ENCODE measurements around the gene HIP1R.

The HIP1R gene

DNA sequence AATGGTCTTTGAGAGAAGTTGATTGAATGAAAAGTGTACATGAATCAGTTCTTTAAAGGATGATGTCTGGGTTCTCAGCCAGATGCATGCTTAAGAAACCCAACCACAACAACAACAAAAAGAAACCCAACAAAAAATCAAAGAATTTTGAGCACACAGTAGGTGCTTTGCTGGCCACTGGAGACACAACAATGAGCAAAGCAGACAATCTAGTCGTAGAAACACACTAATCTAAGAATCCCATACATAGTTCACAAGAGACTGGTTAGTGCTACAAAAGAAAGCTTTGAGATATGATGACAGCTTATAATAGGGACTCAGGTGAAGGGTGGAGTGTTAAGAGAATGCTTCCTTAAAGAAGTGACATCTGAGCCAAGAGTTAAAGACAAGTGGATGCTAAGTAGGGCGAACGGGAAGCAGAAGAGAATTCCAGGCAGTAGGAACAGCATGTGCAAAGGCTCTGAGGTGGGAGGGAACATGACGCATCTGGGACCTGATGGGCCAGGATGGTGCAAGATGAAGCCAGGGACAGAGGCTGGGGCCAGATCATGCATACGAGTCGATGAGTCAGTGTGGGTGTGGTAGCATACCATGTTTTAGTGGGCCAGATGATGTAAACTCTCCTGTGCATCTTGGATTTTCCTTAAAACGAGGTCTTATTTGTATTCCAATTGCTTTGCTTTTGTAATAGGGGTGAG lies 4.6 kb upstream of the HIP1R start:
- DNase-seq = no peak

DNA sequence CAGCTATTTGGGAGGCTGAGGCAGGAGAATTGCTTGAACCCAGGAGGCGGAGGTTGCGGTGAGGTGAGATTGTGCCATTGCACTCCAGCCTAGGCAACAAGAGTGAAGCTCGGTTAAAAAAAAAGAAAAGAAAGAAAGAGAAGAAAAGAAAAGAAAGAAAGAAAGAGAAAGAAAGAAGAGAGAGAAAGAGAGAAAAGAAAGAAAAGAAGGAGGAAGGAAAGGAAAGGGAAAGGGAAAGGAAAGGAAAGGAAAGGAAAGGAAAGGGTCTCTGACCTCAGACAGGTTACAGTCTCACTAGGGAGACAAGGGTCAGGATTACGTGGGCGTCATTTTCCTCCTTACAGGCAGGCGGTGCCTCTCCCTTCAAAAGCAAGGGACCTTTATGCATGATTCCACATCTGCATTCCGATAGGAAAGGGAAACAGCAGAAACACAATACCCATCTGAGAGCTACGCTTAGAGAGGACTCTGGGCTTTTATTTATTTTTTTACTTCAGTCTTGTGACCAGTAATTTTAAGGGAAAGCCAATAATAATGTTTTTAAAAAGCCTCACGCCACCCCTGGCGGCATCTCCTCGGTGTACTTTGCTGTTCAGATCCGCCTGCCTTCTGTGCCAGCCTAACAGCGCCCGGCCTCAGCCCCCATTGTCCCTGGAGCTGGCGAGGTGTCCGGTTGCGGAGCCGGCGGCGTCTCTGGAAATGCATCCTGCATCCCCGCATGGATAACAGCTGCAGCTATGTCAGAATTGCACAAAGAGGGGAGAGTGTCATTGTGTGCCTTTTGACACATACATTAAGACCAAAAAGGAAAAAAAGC lies 945 bp upstream of the HIP1R start:
- DNase-seq = no peak

DNA sequence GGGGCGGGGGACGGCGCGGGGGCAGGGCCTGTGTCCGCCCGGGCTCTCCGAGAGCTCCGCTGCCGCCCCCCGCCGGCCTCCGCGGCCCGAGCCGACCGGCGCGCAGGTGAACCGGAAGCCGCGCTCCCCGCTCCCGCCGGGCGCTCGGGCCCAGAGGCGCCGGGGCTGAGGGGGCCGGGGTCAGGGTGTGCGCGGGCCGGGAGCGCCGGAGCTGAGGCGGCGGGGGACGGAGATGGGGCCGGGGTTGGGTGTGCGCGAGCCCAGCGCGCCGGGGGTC lies 431 bp downstream of the HIP1R start:
- DNase-seq = no peak

DNA sequence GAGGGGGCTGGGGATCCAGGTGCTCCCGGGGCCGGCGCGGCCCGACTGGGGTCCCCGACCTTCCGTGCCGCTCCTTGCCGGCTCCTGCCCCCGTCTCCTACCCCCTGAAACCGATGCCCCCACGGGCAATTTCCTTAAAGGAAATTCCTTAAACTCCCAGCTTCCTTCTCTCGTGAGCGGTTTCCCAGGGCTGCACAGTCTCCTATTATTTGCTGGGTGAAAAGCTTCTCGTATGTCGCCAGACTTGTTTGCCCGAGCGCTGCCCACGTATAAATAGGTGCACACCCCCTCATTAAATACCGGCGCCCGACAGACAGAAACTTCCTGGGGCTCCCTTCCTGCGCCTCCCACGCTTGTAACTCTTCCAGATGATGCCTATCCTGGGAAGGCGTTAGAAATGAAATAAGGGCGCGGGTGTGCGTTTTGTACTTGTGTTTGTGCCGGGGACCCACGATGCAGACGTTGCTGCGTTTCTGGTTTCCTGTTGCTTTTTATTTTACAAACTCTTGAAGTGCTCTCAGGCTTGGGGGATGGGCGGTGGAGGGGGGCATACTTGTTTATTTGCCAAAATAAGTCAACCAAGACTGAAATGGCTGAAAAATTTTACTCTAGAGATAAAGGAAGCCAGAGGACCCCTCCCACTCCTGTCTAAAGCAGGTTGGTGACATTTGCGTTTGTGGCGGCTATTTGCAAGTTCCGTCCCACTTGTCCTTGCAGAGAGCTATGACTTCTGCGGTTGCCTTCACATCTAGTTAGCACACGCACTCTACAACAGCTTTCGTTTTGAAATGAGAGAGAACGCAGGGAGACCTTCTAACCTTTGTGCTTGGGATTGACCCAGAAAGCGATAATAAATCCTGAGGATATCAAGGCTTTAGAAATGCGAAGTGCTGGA lies 1.0 kb downstream of the HIP1R start:
- DNase-seq = peak; percentile 45 to 47

DNA sequence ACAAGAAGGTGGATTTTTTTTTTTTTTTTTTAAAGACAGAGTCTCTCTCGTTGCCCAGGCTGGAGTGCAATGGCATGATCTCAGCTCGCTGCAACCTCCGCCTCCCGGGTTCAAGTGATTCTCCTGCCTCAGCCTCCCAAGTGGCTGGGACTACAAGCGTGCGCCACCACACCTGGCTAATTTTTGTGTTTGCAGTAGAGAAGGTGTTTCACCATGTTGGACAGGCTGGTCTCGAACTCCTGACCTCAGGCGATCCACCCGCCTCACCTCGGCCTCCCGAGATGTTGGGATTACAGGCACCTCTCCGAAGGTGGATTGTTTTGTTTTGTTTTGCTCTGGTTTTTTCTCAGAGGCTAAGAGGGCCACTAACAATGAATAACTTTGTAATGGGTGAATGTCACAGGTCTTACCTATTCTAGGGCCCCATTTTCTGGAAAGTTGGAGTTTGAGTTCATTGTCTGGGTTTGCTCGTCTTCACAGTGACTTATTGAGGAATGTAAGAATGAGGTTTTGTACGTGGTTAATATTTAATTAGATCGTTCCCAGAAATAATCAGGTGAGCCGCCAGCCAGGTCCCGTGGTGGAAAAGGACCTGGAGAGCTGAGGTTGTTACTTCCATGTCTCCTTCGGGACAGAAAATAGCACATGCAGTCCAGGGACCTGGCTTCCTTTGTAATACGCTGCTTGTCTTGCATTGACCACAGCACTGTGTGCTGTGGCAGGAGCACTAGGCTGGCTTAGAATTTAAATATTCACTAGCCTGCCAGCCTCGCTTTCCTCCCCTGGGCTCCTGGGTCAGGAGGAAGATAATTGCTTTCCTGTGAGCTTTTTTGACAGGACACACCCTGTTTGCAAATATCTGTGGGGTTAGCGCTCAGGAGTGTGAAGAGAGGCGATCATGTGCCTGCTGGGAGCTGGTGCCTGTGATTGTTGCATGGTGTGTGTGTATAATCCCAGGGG lies 2.3 kb downstream of the HIP1R start:
- no peak for DNase-seq

DNA sequence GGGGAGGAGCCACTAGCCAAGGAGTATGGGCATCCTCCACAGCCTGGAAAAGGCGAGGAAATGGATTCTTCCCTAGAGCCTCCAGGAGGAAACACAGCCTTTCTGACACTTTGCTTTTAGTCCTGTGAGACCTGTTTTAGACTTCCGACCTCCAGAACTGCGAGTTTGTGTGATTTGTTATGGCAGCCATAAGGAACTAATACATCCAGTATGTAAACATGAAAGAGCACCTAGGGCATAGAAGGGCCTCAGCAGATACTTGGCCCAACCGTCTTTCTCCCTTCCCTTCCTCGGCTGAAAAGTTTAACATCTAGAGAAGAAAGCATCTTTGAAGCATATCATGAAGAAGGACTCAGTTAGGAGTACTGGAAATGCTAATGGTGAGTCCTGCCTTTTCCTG lies 3.6 kb downstream of the HIP1R start:
- DNase-seq = no peak

DNA sequence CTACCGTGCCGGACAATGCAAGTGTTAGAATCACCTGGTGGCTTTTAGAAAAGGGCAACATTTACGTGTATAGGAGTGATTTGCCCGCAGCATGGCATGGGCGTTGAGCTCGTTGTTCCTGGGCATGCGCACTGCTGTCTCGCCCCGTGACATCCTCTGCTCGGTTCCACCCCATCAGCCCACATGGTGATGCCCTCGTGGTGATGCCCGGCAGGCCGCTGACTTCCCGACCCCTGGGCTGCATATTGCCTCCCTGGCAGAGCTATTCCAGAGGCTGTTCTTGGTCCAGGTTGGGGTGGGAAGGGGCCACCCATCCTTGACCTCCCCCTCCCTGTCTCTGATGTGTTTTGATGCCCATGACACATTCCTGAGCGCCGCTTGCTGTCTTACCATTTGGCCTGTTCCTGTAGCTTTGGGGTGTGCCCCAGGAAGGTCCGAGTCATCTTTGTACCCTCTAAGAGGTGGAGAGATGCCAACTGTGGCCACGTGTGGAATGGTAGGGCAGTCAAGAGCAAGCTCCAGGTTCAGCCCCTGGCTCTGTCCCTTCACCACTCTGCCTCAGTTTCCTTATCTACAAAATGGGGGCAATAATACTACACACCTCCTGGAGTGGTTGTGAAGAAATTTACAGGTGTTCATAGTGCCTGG lies 4.8 kb downstream of the HIP1R start:
- DNase-seq = no peak

DNA sequence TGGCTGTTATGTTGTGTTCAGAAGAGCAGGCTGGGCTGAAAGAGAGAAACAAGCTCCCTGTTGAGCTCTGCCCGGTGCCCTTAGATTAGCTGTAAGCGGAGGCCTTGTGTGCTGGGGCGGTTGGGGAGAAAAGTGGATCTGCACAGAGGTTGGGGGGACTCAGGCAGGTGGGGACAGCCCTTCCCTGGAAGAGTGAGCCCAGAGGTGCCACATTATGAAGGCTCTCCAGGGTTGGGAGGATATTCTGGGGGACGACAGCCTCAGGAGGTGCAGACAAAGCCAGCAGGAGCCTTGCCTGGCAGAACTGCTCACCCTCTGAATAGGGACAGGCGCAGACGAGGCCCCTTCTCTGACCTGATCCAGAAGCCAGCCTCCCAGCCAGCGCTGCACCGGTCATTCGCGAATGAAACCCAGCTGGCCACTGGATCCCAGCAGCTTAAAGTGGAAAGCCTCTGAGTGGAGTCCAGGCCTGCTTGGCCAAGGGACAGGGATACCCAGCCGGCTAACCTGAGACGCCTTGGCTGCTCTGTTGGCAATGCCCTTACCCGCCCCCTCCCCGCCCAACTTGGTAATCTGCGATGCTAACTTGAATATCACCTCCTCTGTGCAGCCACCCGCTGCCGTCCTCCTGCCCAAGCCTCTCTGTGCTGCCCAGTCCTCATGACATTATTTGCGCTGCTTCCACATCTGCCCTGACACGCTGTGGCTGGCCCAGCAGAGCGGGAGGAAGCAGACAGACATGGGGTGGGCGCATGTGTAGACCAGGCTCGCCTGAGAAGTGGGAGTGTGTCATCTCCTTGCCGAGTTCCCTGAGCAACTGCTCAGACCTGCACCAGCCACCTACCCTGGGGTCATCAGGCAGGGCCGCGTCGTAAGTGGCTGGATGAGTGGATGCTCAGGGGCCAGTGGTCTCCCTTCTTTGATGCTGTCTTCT lies 5.6 kb downstream of the HIP1R start:
- no peak for DNase-seq

DNA sequence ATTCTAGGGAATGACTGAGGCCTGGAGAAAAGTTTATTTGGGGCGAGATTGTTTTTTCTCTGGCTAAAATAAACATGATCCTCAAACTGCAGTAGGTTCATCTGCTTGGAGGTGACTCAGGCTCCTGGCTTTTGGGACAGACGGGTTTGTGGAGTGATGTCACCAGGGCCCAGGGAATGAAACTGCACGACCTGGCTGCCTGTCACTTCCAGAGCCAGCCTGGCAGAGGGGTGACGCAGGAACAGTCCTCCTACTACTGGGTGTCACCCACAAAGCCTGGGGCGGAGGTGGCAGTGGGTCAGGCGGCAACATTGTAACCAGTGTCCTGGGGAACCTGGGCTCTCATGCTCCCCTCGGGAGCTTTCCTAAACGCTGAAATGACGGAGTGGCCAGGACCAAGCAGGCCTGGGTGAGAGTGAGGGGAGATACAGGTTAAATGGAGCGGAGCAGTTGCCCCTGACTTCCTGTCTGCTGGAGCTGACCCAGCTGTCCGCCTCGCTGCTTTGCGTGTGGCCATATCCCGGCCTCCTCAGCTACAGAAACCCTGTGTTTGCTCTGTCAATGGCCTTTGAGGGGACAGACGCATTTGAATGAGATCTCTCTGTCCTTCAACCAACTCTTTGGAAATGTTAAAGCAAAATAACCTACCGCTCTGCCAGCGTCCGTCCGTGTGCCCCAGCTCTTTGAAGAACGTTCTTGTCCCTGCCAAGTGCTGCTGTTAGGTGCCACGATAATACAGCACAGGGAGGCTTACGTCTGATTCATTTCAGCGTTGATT lies 6.5 kb downstream of the HIP1R start:
- DNase-seq = no peak

DNA sequence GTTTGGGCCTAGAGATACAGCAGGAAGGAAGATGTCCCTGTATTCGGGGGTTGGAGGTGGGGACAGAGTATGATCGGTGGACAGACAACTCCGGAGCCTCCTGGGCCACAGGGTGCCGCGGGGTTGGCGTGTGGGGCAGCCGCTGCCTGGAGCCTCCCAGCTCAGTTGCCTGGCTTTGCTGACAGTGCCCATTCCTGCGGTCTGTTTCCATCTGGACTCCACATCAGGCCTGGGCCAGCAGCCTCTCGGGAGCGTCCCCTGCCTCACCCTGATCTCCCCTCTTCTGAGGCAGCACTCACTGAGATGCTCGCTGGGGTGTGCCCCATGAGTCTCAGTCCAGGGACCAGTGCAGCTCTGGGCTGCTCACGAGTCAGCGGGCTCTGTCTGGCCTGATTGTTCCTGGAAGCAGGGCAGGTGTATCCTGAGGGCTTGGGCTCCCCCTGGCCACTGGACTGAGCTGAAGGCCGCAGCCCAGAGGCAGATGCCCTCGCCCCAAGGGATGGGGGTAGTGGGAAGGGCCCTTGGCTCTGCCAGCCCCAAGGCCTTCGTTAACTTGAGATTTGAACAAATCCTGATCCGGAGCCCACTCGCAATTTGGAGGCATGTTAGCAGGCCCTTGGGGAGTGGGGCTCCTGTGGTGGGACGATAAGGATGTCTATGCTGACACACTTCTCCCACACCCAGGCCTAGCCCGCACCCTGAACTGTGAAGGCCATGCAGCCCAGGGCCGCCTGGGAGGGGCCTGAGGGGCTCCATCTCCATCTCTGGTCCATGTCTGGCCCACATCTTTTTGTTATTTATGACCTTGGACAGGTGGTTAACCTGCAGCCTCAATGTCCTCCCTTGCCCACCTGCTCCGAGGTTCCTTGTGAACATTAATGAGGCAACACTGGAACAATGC lies 7.5 kb downstream of the HIP1R start:
- DNase-seq = no peak

DNA sequence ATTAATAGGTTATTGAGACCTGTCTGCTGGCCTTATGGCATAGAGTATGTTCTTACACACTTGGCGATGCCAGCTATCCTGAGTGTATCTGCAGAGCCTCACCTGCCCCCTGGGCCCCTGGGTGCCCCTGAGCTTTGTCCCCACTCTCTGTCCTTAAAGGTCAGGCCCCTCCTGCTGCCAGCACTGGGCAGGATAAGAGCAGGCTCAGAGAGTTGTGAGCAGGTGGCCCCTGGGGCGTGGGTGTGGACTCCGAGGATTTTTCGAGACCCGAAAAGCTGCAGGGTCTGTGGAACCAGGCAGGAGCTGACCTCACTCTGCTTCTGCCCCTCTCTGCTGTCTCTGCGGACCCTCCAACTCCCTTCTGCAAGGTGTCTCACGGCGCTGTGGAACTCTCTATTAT lies 8.2 kb downstream of the HIP1R start:
- DNase-seq = no peak

DNA sequence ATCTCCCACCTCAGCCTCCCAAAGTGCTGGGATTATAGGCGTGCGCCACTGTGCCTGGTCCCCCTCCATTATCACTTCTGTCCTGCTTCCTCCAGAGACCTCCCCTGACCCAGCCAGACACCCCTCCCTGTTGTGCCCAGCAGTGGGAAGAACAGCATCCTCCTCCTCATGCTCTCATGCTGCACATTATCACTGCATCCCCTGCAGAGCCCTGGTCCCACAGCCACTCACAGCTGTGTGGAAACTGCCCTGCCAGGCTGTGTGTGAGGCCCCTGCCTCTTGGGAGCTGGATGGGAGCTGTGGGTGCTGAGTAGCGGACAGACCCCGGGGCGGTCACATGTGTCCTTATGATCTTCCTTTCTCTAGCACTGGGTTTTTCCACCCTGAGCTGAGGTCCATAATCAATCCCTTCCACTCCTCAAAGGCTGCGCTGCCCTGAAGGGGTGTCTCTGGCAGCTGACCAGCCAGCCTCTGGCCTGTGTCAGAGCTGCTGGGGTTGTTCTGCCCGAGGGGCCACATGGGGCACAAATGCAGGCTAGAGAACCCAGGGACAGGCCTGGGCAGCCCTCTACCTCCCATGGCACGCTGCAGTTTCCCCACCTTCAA lies 9.2 kb downstream of the HIP1R start:
- DNase-seq = no peak

DNA sequence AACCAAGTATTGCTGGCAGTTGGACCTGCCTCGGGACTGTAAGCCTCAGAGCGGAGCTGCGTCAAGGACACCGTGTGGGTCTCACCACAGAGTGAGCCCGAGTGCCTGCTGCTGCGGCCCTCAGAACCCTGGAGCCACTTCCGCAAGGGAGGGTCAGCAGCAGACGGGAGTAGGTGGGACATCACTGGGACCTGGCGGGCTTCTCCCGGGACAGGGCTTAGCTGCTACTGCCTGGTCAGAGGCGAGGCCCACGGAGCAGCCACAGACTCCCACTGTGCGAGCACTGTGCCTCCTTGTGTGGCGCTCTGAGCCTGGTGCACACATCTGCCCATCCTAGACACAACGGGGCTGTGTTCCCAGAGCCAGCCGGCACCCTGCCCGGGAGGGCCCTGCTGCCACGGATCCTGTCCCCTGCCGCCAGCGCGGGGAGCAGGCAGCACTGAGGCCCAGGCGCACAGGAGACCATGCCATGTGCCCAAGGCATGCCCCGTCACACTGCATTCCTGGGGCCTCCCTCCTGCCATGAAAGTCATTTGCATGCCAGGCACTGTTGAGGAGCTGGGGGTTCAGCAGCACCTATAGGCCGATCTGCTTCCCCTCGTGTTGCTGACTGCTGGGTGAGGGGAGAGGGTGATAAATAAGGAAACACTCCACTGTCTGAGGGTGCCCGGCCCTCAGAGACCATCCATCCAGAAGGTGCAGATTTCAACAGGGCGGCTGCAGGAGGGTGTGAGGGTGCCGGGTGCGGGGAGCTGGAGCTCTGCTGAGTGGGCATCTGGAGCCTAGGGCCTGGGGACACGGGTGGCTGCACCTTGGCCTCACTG lies 10.0 kb downstream of the HIP1R start:
- no peak for DNase-seq

DNA sequence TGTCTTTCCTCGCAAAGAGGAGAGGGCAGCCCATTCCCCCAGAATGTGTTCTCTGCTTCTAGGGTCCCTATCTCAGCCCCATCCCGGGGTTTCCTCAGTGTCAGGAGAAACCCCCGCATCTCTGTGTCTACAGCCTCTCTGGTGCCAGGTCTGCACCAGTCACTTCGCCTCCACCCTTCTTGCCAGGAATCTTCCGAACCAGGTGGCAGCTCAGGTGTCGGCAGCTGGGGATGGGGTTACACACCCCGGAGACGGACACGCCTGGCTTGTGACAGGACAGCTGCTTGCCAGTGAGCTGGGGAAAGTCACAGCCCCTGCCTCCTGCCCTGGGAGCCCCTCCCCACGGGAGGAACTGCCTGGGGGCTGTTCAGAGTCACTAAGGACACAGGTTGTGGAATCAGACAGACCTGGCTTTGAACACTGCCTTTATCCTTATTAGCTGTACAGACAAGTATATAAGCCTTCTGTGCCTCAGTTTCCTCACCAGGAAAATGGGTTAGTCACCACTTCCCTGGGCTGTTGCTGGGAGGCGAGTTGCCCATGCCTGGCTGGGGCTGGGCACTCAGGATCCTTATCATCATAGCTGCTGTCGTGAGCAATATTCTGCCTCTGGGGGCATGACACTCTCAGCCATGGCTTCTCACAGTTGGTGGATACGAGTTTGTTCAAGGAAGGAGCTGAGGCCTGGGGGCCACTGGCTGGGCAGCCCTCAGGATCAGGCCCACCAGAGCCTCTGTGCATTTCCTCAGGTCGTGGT lies 10.8 kb downstream of the HIP1R start:
- DNase-seq = no peak

DNA sequence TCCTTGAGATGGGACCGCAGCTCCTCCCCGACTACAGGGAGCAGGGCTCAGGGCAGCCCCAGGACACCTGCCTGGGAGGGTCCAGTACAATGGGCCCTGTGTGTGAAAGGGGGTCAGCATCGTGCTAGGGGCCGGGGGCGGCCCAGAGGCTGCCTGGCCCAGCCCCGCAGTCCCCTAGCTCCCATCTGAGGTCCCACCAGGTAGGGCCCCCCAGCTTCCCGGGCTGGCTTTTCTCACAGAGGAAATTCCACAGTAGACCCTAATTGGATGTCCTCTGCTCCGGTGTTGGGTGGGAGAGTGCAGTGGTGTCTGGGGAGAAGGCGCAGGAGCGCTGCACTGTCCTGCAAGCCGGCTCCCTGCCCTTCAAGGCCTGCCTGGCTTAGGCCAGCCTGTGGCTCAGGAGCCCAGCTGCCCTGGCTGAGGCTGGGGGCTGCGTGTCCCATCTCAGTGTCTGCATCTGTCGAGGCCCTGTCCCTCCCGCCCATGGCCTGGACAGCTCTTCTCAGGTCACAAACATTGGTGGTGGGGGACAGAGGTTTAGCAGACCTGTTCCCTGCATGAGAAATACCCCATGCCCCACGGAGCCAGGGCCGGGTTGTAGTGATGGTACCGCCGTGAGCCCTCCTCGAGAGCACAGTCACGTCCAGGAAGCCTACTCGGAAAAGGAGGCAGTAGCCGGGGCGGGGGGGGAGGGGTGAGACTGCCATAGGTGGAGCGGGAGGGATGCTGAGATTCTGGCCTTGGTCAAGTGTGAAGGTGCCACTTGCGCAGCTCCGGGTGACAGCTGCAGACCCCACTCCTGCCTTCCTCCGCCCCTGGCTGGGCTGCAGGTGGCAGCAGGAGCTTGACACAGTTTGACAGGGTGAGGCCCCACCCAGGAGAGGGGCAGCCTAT lies 11.6 kb downstream of the HIP1R start:
- no peak for DNase-seq

DNA sequence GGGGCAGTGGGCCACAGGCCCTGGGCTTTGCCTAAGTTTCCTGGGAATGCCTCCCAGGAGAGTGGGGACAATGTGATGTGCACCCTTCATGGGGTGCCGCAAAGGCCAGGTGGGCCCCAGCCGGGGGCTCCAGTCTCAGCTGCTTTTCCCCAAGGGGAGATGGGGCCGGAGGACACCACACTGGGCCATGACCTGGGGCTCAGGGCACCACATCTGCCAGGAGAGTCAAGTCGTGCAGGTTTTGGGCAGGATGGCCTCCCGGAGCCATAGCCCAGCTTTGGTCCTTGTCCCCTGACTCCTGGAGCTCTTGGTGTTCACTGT lies 12.2 kb downstream of the HIP1R start:
- no peak for DNase-seq
